C4-2B (cell line): Measurements from ENCODE around the gene RAB14.

Experiments
- ZFX ChIP-seq: fragments of 450-650 bp; IDR thresholded peaks from 2 replicates; pipeline ENCODE4 v1.6.1; 2017
- TF ChIP-seq, protein P1 (sequence below): fragments of 450-650 bp; conservative IDR thresholded peaks from 2 replicates; pipeline ENCODE4 v1.5.1; 2017; ENCODE audit warnings: mild to moderate bottlenecking

DNA sequence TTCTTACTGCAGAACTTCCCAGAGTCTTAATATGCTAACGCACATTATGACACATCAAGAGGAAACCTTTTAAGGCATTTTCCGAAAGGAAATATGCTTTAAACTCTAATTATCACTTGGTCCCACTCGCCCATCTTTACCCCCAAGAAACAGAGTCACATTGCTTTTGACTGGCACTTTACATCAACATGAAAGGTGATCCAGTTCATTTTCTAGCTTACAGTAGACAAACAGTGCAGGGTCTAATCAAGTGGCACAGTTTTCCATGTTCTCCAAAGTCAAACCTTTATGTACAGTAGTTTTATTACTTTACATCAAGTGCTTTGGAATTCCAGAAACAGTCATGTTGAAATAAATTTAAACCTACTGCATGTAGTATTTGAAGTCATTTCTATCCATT is 12.0 kb downstream of the RAB14 start:
- TF ChIP-seq, protein P1, sequence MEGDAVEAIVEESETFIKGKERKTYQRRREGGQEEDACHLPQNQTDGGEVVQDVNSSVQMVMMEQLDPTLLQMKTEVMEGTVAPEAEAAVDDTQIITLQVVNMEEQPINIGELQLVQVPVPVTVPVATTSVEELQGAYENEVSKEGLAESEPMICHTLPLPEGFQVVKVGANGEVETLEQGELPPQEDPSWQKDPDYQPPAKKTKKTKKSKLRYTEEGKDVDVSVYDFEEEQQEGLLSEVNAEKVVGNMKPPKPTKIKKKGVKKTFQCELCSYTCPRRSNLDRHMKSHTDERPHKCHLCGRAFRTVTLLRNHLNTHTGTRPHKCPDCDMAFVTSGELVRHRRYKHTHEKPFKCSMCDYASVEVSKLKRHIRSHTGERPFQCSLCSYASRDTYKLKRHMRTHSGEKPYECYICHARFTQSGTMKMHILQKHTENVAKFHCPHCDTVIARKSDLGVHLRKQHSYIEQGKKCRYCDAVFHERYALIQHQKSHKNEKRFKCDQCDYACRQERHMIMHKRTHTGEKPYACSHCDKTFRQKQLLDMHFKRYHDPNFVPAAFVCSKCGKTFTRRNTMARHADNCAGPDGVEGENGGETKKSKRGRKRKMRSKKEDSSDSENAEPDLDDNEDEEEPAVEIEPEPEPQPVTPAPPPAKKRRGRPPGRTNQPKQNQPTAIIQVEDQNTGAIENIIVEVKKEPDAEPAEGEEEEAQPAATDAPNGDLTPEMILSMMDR, result no peak
- TF ChIP-seq ZFX, result no peak
